WTC11 (cell line): ENCODE results near the gene UTP20. TPM values are rescaled to one million over a fixed set of nuclear protein-coding genes. Genes with fewer than 3 reads are reported as not detected.

Experiments
- ATAC-seq: fragments of 200-7000 bp; cut with Tn5 transposase; 2 replicates; pipeline ENCODE4 v1.10.0; 2021; ENCODE audit warnings: mild to moderate bottlenecking, moderate library complexity
- CTCF ChIA-PET: fragments of 300-600 bp; sonication (Branson Sonifier 250); formaldehyde crosslinking; loops from one replicate; lab custom pipeline; 2021; ENCODE audit warnings: antibody characterized with exemption; lab: Charles Lee
- POLR2A ChIA-PET: fragments of 350-600 bp; sonication (Branson Sonifier 250); formaldehyde crosslinking; loops from one replicate; lab custom pipeline; 2021; ENCODE audit warnings: antibody characterized with exemption; lab: Charles Lee
- DNase-seq: peaks from one replicate; pipeline ENCODE4 v3.0.0; 2021; ENCODE audit warnings: low spot score
- H3K27ac Mint-ChIP-seq: 2 replicates; pipeline ENCODE4 v1.8.0; 2021; ENCODE audit warnings: mixed read lengths
- H3K27me3 Mint-ChIP-seq: 2 replicates; pipeline ENCODE4 v1.8.0; 2021; ENCODE audit warnings: low read depth, mild to moderate bottlenecking, moderate library complexity, mixed read lengths
- H3K36me3 Mint-ChIP-seq: 2 replicates; pipeline ENCODE4 v1.8.0; 2021; ENCODE audit warnings: mixed read lengths
- H3K4me1 Mint-ChIP-seq: 2 replicates; pipeline ENCODE4 v1.8.0; 2022; ENCODE audit warnings: mixed read lengths
- H3K4me3 Mint-ChIP-seq: 2 replicates; pipeline ENCODE4 v1.8.0; 2021; ENCODE audit warnings: mild to moderate bottlenecking, moderate library complexity, mixed read lengths
- H3K9me3 Mint-ChIP-seq: 2 replicates; pipeline ENCODE4 v1.8.0; 2021; ENCODE audit warnings: mixed read lengths
- ATF1 ChIP-seq: sonication (generic); formaldehyde crosslinking; IDR thresholded peaks from 2 replicates; pipeline ENCODE4 v1.8.1; 2023; ENCODE audit warnings: mild to moderate bottlenecking, moderate library complexity, missing genetic modification reagents
- CREB1 ChIP-seq: sonication (generic); formaldehyde crosslinking; IDR thresholded peaks from 2 replicates; pipeline ENCODE4 v1.8.0; 2023; ENCODE audit warnings: mild to moderate bottlenecking, missing genetic modification reagents
- ELF4 ChIP-seq: sonication (generic); formaldehyde crosslinking; IDR thresholded peaks from 2 replicates; pipeline ENCODE4 v1.8.1; 2022; ENCODE audit warnings: low read depth, mild to moderate bottlenecking, moderate library complexity, missing genetic modification reagents
- FOXK1 ChIP-seq: sonication (generic); formaldehyde crosslinking; IDR thresholded peaks from 2 replicates; pipeline ENCODE4 v1.8.0; 2022; ENCODE audit warnings: mild to moderate bottlenecking, moderate library complexity, missing genetic modification reagents
- FOXP1 ChIP-seq: sonication (generic); formaldehyde crosslinking; IDR thresholded peaks from 2 replicates; pipeline ENCODE4 v1.8.0; 2022; ENCODE audit warnings: missing genetic modification reagents, mild to moderate bottlenecking, moderate library complexity, borderline replicate concordance
- JAZF1 ChIP-seq: fragments of 250-450 bp; sonication (Bioruptor Pico); IDR thresholded peaks from 2 replicates; pipeline ENCODE4 v1.9.0; 2021; ENCODE audit warnings: moderate library complexity, mild to moderate bottlenecking, inconsistent platforms
- MXD4 ChIP-seq: fragments of 250-450 bp; sonication (Bioruptor Pico); IDR thresholded peaks from 2 replicates; pipeline ENCODE4 v1.8.0; 2021; ENCODE audit warnings: mild to moderate bottlenecking, moderate library complexity, borderline replicate concordance
- NFE2L1 ChIP-seq: sonication (generic); formaldehyde crosslinking; IDR thresholded peaks from 2 replicates; pipeline ENCODE4 v1.8.1; 2023; ENCODE audit warnings: missing genetic modification reagents
- NR2C2 ChIP-seq: sonication (generic); formaldehyde crosslinking; IDR thresholded peaks from 2 replicates; pipeline ENCODE4 v1.8.0; 2022; ENCODE audit warnings: mild to moderate bottlenecking, missing genetic modification reagents
- TEAD4 ChIP-seq: sonication (generic); formaldehyde crosslinking; IDR thresholded peaks from 2 replicates; pipeline ENCODE4 v1.8.0; 2022; ENCODE audit warnings: mild to moderate bottlenecking, missing genetic modification reagents
- ZNF263 ChIP-seq: sonication (generic); formaldehyde crosslinking; IDR thresholded peaks from 2 replicates; pipeline ENCODE4 v1.8.1; 2022; ENCODE audit warnings: low read depth, mild to moderate bottlenecking, moderate library complexity, missing genetic modification reagents
- ZNF423 ChIP-seq: fragments of 250-450 bp; sonication (Bioruptor Pico); IDR thresholded peaks from 2 replicates; pipeline ENCODE4 v2.1.2; 2022; ENCODE audit warnings: mild to moderate bottlenecking, moderate library complexity
- ZNF671 ChIP-seq: fragments of 250-450 bp; sonication (Bioruptor Pico); IDR thresholded peaks from 2 replicates; pipeline ENCODE4 v1.8.0; 2021; ENCODE audit warnings: mild to moderate bottlenecking
- total RNA-seq: library from RNA; stranded (reverse); gene quantifications from 3 replicates; pipeline ENCODE4 v1.2.3, GENCODE V29; 2021
- TF ChIP-seq, protein P1 (sequence below): sonication (generic); formaldehyde crosslinking; IDR thresholded peaks from 2 replicates; pipeline ENCODE4 v1.8.1; 2023; ENCODE audit warnings: mild to moderate bottlenecking, missing genetic modification reagents
- TF ChIP-seq, protein P2 (sequence below): sonication (generic); formaldehyde crosslinking; IDR thresholded peaks from 2 replicates; pipeline ENCODE4 v1.8.0; 2023; ENCODE audit warnings: missing genetic modification reagents, mild to moderate bottlenecking, borderline replicate concordance
- TF ChIP-seq, protein P3 (sequence below): sonication (generic); formaldehyde crosslinking; IDR thresholded peaks from 2 replicates; pipeline ENCODE4 v1.8.1; 2023; ENCODE audit warnings: mild to moderate bottlenecking, missing genetic modification reagents
- TF ChIP-seq, protein P4 (sequence below): sonication (generic); formaldehyde crosslinking; conservative IDR thresholded peaks from 2 replicates; pipeline ENCODE4 v1.8.1; 2022; ENCODE audit warnings: mild to moderate bottlenecking, missing genetic modification reagents
- TF ChIP-seq, protein P5 (sequence below): sonication (generic); formaldehyde crosslinking; IDR thresholded peaks from 2 replicates; pipeline ENCODE4 v1.8.0; 2022; ENCODE audit warnings: mild to moderate bottlenecking, missing genetic modification reagents
- TF ChIP-seq, protein P6 (sequence below): sonication (generic); formaldehyde crosslinking; IDR thresholded peaks from 2 replicates; pipeline ENCODE4 v1.8.0; 2022; ENCODE audit warnings: mild to moderate bottlenecking, missing genetic modification reagents
- TF ChIP-seq, protein P7 (sequence below): sonication (generic); formaldehyde crosslinking; IDR thresholded peaks from 2 replicates; pipeline ENCODE4 v1.8.1; 2023; ENCODE audit warnings: mild to moderate bottlenecking, missing genetic modification reagents, moderate library complexity
- TF ChIP-seq, protein P8 (sequence below): sonication (generic); formaldehyde crosslinking; IDR thresholded peaks from 2 replicates; pipeline ENCODE4 v1.8.1; 2022; ENCODE audit warnings: missing genetic modification reagents, borderline replicate concordance

The UTP20 gene
- total RNA-seq, 1 experiment from 2014 or later, result 34.1 TPM

DNA sequence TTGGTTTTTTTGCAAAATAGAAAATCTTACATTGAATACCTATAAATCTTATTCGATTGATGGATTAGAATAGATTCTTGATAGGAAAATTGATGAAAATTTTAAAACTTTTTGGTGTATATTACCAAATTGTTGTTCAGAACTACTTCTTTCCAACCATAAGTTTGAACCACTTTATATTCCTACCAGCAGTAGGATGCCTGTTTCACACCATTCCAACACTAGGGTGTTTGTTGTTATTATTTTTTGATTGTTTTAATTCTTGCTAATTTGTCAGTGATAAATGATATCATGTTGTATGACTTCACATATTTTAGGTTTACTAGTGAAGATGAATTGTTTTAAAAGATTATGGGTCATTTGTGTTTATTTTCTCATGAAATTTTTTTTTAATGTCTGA, 43.4 kb downstream of the UTP20 start (continued):
- TF ChIP-seq, protein P1, sequence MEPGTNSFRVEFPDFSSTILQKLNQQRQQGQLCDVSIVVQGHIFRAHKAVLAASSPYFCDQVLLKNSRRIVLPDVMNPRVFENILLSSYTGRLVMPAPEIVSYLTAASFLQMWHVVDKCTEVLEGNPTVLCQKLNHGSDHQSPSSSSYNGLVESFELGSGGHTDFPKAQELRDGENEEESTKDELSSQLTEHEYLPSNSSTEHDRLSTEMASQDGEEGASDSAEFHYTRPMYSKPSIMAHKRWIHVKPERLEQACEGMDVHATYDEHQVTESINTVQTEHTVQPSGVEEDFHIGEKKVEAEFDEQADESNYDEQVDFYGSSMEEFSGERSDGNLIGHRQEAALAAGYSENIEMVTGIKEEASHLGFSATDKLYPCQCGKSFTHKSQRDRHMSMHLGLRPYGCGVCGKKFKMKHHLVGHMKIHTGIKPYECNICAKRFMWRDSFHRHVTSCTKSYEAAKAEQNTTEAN, result no peak
- TF ChIP-seq, protein P2, sequence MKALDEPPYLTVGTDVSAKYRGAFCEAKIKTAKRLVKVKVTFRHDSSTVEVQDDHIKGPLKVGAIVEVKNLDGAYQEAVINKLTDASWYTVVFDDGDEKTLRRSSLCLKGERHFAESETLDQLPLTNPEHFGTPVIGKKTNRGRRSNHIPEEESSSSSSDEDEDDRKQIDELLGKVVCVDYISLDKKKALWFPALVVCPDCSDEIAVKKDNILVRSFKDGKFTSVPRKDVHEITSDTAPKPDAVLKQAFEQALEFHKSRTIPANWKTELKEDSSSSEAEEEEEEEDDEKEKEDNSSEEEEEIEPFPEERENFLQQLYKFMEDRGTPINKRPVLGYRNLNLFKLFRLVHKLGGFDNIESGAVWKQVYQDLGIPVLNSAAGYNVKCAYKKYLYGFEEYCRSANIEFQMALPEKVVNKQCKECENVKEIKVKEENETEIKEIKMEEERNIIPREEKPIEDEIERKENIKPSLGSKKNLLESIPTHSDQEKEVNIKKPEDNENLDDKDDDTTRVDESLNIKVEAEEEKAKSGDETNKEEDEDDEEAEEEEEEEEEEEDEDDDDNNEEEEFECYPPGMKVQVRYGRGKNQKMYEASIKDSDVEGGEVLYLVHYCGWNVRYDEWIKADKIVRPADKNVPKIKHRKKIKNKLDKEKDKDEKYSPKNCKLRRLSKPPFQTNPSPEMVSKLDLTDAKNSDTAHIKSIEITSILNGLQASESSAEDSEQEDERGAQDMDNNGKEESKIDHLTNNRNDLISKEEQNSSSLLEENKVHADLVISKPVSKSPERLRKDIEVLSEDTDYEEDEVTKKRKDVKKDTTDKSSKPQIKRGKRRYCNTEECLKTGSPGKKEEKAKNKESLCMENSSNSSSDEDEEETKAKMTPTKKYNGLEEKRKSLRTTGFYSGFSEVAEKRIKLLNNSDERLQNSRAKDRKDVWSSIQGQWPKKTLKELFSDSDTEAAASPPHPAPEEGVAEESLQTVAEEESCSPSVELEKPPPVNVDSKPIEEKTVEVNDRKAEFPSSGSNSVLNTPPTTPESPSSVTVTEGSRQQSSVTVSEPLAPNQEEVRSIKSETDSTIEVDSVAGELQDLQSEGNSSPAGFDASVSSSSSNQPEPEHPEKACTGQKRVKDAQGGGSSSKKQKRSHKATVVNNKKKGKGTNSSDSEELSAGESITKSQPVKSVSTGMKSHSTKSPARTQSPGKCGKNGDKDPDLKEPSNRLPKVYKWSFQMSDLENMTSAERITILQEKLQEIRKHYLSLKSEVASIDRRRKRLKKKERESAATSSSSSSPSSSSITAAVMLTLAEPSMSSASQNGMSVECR (CRISPR knock-in tag), result no peak
- TF ChIP-seq, protein P3, sequence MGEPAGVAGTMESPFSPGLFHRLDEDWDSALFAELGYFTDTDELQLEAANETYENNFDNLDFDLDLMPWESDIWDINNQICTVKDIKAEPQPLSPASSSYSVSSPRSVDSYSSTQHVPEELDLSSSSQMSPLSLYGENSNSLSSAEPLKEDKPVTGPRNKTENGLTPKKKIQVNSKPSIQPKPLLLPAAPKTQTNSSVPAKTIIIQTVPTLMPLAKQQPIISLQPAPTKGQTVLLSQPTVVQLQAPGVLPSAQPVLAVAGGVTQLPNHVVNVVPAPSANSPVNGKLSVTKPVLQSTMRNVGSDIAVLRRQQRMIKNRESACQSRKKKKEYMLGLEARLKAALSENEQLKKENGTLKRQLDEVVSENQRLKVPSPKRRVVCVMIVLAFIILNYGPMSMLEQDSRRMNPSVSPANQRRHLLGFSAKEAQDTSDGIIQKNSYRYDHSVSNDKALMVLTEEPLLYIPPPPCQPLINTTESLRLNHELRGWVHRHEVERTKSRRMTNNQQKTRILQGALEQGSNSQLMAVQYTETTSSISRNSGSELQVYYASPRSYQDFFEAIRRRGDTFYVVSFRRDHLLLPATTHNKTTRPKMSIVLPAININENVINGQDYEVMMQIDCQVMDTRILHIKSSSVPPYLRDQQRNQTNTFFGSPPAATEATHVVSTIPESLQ, result no peak
- no peak for TF ChIP-seq ATF1
- TF ChIP-seq, protein P4, sequence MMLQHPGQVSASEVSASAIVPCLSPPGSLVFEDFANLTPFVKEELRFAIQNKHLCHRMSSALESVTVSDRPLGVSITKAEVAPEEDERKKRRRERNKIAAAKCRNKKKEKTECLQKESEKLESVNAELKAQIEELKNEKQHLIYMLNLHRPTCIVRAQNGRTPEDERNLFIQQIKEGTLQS (CRISPR knock-in tag), result no peak

DNA sequence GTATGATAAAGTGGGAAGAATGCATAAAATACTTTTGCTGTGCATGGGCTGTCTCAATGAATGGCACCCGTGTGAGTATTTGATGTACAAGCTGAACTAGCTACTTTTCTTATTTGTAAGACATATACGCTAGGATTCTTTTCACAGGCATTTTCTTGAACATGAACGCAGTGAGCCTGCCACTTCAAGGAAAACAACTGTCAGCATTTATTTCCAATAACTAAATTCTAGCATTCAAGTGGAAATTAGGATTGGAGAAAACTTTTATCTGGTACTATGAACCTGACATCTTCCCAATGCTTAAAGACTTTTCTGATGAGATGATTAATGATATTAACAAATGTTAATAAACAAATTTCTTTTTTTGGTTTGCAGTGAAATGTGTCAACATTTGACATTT, 45.7 kb downstream of the UTP20 start:
- TF ChIP-seq JAZF1 (CRISPR knock-in tag) (no peak), ATF1 (no peak), ELF4 (no peak), MXD4 (CRISPR knock-in tag) (no peak), FOXK1 (CRISPR knock-in tag) (no peak), NR2C2 (CRISPR knock-in tag) (no peak), ZNF263 (no peak), ZNF423 (no peak), NFE2L1 (no peak), FOXP1 (CRISPR knock-in tag) (no peak), TEAD4 (CRISPR knock-in tag) (no peak), CREB1 (CRISPR knock-in tag) (no peak), ZNF671 (CRISPR knock-in tag) (no peak)
- TF ChIP-seq, protein P5, sequence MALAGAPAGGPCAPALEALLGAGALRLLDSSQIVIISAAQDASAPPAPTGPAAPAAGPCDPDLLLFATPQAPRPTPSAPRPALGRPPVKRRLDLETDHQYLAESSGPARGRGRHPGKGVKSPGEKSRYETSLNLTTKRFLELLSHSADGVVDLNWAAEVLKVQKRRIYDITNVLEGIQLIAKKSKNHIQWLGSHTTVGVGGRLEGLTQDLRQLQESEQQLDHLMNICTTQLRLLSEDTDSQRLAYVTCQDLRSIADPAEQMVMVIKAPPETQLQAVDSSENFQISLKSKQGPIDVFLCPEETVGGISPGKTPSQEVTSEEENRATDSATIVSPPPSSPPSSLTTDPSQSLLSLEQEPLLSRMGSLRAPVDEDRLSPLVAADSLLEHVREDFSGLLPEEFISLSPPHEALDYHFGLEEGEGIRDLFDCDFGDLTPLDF (CRISPR knock-in tag), result no peak
- TF ChIP-seq, protein P6, sequence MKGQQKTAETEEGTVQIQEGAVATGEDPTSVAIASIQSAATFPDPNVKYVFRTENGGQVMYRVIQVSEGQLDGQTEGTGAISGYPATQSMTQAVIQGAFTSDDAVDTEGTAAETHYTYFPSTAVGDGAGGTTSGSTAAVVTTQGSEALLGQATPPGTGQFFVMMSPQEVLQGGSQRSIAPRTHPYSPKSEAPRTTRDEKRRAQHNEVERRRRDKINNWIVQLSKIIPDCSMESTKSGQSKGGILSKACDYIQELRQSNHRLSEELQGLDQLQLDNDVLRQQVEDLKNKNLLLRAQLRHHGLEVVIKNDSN (CRISPR knock-in tag), result no peak
- TF ChIP-seq, protein P7, sequence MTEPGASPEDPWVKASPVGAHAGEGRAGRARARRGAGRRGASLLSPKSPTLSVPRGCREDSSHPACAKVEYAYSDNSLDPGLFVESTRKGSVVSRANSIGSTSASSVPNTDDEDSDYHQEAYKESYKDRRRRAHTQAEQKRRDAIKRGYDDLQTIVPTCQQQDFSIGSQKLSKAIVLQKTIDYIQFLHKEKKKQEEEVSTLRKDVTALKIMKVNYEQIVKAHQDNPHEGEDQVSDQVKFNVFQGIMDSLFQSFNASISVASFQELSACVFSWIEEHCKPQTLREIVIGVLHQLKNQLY (CRISPR knock-in tag), result no peak
- TF ChIP-seq, protein P8, sequence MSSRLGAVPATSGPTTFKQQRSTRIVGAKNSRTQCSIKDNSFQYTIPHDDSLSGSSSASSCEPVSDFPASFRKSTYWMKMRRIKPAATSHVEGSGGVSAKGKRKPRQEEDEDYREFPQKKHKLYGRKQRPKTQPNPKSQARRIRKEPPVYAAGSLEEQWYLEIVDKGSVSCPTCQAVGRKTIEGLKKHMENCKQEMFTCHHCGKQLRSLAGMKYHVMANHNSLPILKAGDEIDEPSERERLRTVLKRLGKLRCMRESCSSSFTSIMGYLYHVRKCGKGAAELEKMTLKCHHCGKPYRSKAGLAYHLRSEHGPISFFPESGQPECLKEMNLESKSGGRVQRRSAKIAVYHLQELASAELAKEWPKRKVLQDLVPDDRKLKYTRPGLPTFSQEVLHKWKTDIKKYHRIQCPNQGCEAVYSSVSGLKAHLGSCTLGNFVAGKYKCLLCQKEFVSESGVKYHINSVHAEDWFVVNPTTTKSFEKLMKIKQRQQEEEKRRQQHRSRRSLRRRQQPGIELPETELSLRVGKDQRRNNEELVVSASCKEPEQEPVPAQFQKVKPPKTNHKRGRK (CRISPR knock-in tag), result no peak
- ATAC-seq (no peak), DNase-seq (no peak)
- Mint-ChIP-seq H3K36me3 (peaks cover 49% of the 10 kb centered on the region), H3K9me3 (no peaks in the 10 kb centered on the region), H3K27ac (no peak overlapping the region), H3K27me3 (no peaks in the 10 kb centered on the region), H3K4me1 (no peaks in the 10 kb centered on the region), H3K4me3 (no peak overlapping the region)
- CTCF ChIA-PET, result no interaction called here
- POLR2A ChIA-PET, result no interaction called here
